Fibroblast of the aortic adventitia (primary cell): ENCODE data around the gene RUNX2. TPM values are rescaled to one million over a fixed set of nuclear protein-coding genes. Genes with fewer than 3 reads are reported as not detected.

Experiments
- DNase-seq: peaks from one replicate; pipeline ENCODE4 v3.0.0-alpha.2; 2010; ENCODE audit warnings: low read depth
- H3K4me3 ChIP-seq: 2 replicates; pipeline ENCODE4 v1.5.1; 2011; ENCODE audit warnings: low read depth, mild to moderate bottlenecking, control low read depth, low read length, moderate library complexity
- CTCF ChIP-seq: IDR thresholded peaks from 2 replicates; pipeline ENCODE4 v1.5.1; 2011; ENCODE audit warnings: mild to moderate bottlenecking, low read length, control low read depth, inconsistent platforms; ENCODE audit not compliant: insufficient read depth
- total RNA-seq: library from RNA; depleted of rRNA; stranded (reverse); fragments of >200 nt; gene quantifications from 2 replicates; pipeline ENCODE4 v1.2.3, GENCODE V29; 2012; ENCODE audit warnings: low replicate concordance

Gene RUNX2
- total RNA-seq, 1 donor: 5.8 TPM

GRCh38 chr6:45369870-45370269, 41.7 kb downstream of the RUNX2 start:
- no peak for DNase-seq
- TF ChIP-seq CTCF: no peak
- no peak overlapping the region for H3K4me3 ChIP-seq

DNA sequence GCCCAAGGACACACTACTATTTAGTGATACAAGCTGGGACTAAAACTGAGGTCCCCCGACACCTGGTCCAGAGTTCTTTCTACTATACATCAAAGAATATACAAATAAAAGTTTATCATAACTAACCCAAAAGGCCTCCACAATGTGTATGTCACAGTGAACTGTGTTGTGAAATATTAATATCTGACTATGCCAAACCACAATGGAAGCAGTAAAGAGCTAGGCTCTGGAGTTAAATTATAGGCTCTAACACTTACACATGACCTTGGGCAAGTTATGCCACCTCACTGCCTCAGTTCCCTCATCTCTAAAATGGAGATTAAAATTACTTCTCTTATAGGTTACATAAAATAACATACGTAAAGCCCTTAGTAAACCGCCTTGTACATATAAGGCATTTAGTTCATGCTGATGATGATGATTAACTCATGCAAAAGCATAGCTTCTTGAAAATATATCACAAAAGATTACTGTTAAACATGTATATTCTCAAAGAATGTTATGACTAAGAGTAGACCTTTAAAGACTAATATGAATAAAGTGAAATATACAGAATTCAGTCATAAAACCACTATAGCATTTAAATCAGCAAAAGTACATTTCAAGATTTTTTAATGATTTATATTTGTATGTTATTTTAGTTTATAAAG, 43.9 kb downstream of the RUNX2 start:
- no peak for TF ChIP-seq CTCF
- no peak overlapping the region for H3K4me3 ChIP-seq
- peak; percentile 11 for DNase-seq

DNA sequence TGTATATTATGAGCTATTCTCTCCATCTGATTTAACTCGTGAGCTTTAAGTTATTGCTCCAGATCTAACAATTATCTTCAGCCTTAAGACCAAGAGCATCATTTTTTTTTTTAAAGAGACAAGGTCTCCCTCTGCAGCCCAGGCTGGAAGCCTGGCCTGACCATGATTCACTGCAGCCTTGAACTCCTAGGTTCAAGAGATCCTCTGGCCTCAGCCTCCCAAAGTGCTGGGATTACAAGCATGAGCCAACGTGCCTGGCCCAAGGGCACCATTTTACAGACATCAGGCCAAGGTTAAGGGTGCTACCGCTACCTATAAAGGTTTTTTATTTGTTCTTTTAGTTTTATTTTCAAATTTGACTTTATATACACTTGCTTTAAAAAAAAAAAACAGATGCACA, 47.3 kb downstream of the RUNX2 start:
- H3K4me3 ChIP-seq: no peak overlapping the region
- no peak for DNase-seq
- TF ChIP-seq CTCF: no peak

DNA sequence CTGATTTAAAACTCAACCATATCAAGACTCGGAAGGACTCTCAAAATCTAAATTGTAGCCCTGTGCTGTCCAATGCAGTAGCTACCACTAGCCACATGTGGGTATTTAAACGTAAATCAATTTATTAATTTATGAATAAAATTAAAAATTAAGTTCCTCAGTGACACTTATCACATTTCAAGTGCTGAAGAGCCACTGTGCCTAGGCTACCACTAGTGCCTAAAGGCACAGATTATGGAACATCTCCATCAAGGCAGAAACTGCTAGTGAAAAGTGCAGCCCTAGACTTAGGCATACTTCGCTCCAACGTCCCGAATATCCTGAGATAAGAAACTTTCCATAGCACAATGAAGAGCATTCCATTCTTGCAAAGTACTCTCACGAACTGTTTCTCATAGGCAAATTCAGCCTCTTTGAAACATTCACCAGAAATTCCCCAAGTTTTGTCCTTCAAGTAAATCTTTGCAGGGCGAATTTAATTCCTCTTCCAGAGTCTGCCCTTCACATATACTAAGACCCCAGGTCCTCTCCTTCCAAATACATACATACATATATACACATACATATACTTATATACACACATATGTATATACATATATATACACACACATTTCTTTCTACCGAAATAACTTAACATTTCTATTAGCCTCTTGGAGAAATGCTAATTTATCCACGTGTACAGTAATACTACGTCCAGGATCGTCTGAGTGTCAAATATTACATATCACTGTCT, 48.3 kb downstream of the RUNX2 start:
- DNase-seq: peak; percentile 84
- H3K4me3 ChIP-seq: peak overlapping the region; percentile 84
- TF ChIP-seq CTCF: no peak

- DNase-seq: peak; percentile 38
- peak overlapping the region; percentile 84 for H3K4me3 ChIP-seq
- no peak for TF ChIP-seq CTCF
These were observed 49.0 kb downstream of the RUNX2 start for GRCh38 chr6:45377043-45377553.

GRCh38 chr6:45377554-45378333, 49.6 kb downstream of the RUNX2 start, which contains the start of gene SUPT3H:
Gene SUPT3H, minus strand, starts transcription at chr6:45377934.
- TF ChIP-seq CTCF: no peak
- H3K4me3 ChIP-seq: peak within 1 kb of the TSS; percentile 84
- peak; percentile 90 for DNase-seq
